ENCODE measurements around the gene BTBD9.

- TF ChIP-seq CTCF (IDR thresholded peaks at IDR 0.05; ENCODE audit: insufficient read depth, low read depth, low read length) (no peak), EZH2 (IDR thresholded peaks at IDR 0.05; ENCODE audit: insufficient read depth, low read length) (no peak)
Observed at GRCh38 chr6:38287487-38287886, 352.2 kb downstream of the BTBD9 start.
